GM12878 (cell line): Measurements from ENCODE around the gene STPG4. TPM values are rescaled to one million over a fixed set of nuclear protein-coding genes. Genes with fewer than 3 reads are reported as not detected.

ENCODE experiments used
- ATAC-seq: fragments of 200-7000 bp; cut with Tn5 transposase; 3 replicates; pipeline ENCODE4 v1.9.1; 2020; ENCODE audit warnings: mild to moderate bottlenecking, moderate library complexity
- BruUV-seq: library from RNA; stranded (reverse); fragments of 400-500 nt; replicated peaks from 2 replicates; lab custom pipeline; 2021; lab: Mats Ljungman, UMichigan
- CTCF ChIA-PET: fragments of 300-600 bp; sonication (Branson Sonifier 250); formaldehyde crosslinking; extraction: SDS; loops from one replicate; lab custom pipeline; 2021; ENCODE audit warnings: inconsistent platforms; lab: Yijun Ruan, JAX
- POLR2A ChIA-PET: fragments of 350-600 bp; formaldehyde crosslinking; extraction: SDS; loops from one replicate; lab custom pipeline; 2021; ENCODE audit warnings: inconsistent platforms; lab: Charles Lee
- RAD21 ChIA-PET: fragments of 300-600 bp; sonication (Branson Sonifier 250); formaldehyde crosslinking; loops from one replicate; lab custom pipeline; 2023; ENCODE audit warnings: antibody characterized with exemption; ENCODE audit not compliant: unreplicated experiment; lab: Charles Lee
- SMC1A ChIA-PET: fragments of 300-600 bp; sonication (Branson Sonifier 250); formaldehyde crosslinking; loops from one replicate; lab custom pipeline; 2023; ENCODE audit not compliant: unreplicated experiment, uncharacterized antibody; lab: Charles Lee
- DNase-seq: peaks from one replicate; pipeline ENCODE4 v3.0.0-alpha.2; 2011; ENCODE audit warnings: low read depth, low spot score
- FAIRE-seq: peaks from 3 replicates; lab custom pipeline; 2011; peaks lifted over from hg19 to GRCh38; lab: Jason Lieb, UNC
- H2AFZ ChIP-seq: 2 replicates; pipeline ENCODE4 v1.6.0; 2011; ENCODE audit warnings: low read depth, low read length, control low read depth; ENCODE audit not compliant: control insufficient read depth
- H3K27ac ChIP-seq: 2 replicates; pipeline ENCODE4 v1.5.1; 2011; ENCODE audit warnings: control low read depth; ENCODE audit not compliant: control insufficient read depth, insufficient read depth
- H3K27me3 ChIP-seq, 2 experiments: replicated peaks in 1 of 2; 2 replicates each; pipeline versions ENCODE4 v1.6.0 to v1.6.1; 2011; ENCODE audit warnings: low read length in 1 of 2; ENCODE audit not compliant: control insufficient read depth in 2 of 2, insufficient read depth in 2 of 2
- H3K36me3 ChIP-seq, 2 experiments: 2 replicates each; pipeline ENCODE4 v1.5.1; 2011; ENCODE audit warnings: low read length in 1 of 2; ENCODE audit not compliant: control insufficient read depth in 2 of 2, insufficient read depth in 2 of 2
- H3K4me1 ChIP-seq: 2 replicates; pipeline ENCODE4 v1.6.1; 2011; ENCODE audit warnings: mild to moderate bottlenecking, low read length, moderate library complexity, mixed read lengths; ENCODE audit not compliant: control insufficient read depth, insufficient read depth
- H3K4me2 ChIP-seq: 2 replicates; pipeline ENCODE4 v1.6.0; 2011; ENCODE audit warnings: control low read depth; ENCODE audit not compliant: control insufficient read depth, insufficient read depth
- H3K4me3 ChIP-seq: fragments of 200-600 bp; sonication (generic); 2 replicates; pipeline ENCODE4 v1.5.1; 2016
- H3K79me2 ChIP-seq: 2 replicates; pipeline ENCODE4 v1.6.0; 2011; ENCODE audit warnings: low read length; ENCODE audit not compliant: control insufficient read depth, insufficient read depth
- H3K9ac ChIP-seq: 2 replicates; pipeline ENCODE4 v1.8.0; 2011; ENCODE audit warnings: low read length, control low read depth, mixed read lengths; ENCODE audit not compliant: control insufficient read depth, insufficient read depth
- H3K9me3 ChIP-seq: replicated peaks from 3 replicates; pipeline ENCODE4 v1.5.1; 2011; ENCODE audit warnings: mild to moderate bottlenecking, low read length; ENCODE audit not compliant: control insufficient read depth, insufficient read depth
- H4K20me1 ChIP-seq: 2 replicates; pipeline ENCODE4 v1.6.0; 2011; ENCODE audit not compliant: control insufficient read depth, insufficient read depth
- BRCA1 ChIP-seq: IDR thresholded peaks from 2 replicates; pipeline ENCODE4 v1.6.1; 2011; ENCODE audit warnings: low read depth, low read length, improper control_type of control experiment
- HDAC2 ChIP-seq: fragments of 200-600 bp; sonication (generic); IDR thresholded peaks from 2 replicates; pipeline ENCODE4 v1.6.1; 2017
- HDGF ChIP-seq: fragments of 450-650 bp; IDR thresholded peaks from 2 replicates; pipeline ENCODE4 v1.6.1; 2016; ENCODE audit warnings: antibody characterized with exemption
- MTA3 ChIP-seq: IDR thresholded peaks from 2 replicates; pipeline ENCODE4 v1.6.1; 2012; ENCODE audit warnings: low read length, inconsistent platforms, borderline replicate concordance
- SIN3A ChIP-seq: IDR thresholded peaks from 2 replicates; pipeline ENCODE4 v1.6.1; 2012; ENCODE audit warnings: low read depth, low read length, improper control_type of control experiment
- SIX5 ChIP-seq: IDR thresholded peaks from 2 replicates; pipeline ENCODE4 v1.6.1; 2011; ENCODE audit warnings: mild to moderate bottlenecking, low read depth, low read length, moderate library complexity; ENCODE audit not compliant: severe bottlenecking
- SPI1 ChIP-seq: IDR thresholded peaks from 2 replicates; pipeline ENCODE4 v1.6.1; 2011; ENCODE audit warnings: low read depth, mild to moderate bottlenecking, low read length, moderate library complexity, borderline replicate concordance; ENCODE audit not compliant: insufficient read depth
- SRF ChIP-seq, 2 experiments: IDR thresholded peaks; 2 replicates each; pipeline ENCODE4 v1.6.1; 2011; ENCODE audit warnings: low read depth in 2 of 2, low read length in 2 of 2, mild to moderate bottlenecking in 1 of 2, moderate library complexity in 1 of 2
- WGBS: methylation state at CpG from one replicate; pipeline ENCODE4 v1.1.6; 2016; ENCODE audit warnings: low lambda C conversion rate; ENCODE audit not compliant: insufficient replicate concordance, insufficient coverage; ENCODE audit errors: missing lambda C conversion rate; 5-methylcytosine and 5-hydroxymethylcytosine counted together
- in situ Hi-C: fragments of 300-500 bp; cut with MboI; formaldehyde crosslinking; loops from 9 replicates; pipeline ENCODE4 v1.14.3; 2018; ENCODE audit warnings: mixed read lengths
- intact Hi-C: fragments of 100-400 bp; cut with micrococcal nuclease; formaldehyde crosslinking; loops from one replicate; pipeline ENCODE4 v1.14.2; 2022; ENCODE audit not compliant: unreplicated experiment
- polyA plus RNA-seq, 11 experiments: library from polyadenylated mRNA; depleted of rRNA in 4 of 11; unstranded in 6 of 11; stranded (reverse) in 5 of 11; fragments of >200 nt; fragmentation: Nextera tagmentation in 4 of 11; fragmentation: Illumina TruSeq in 1 of 11; extraction: Ambion mirVana in 4 of 11; extraction: Trizol in 1 of 11; gene quantifications; 1 replicate in 1 of 11; 2 replicates in 10 of 11; pipeline versions ENCODE4 v1.2.1 to v1.2.3, GENCODE V29; 2011 to 2016; ENCODE audit warnings: inconsistent platforms in 2 of 11, missing spikeins in 2 of 11, low read depth in 1 of 11
- total RNA-seq, 4 experiments: library from RNA; depleted of rRNA in 3 of 4; stranded (reverse); fragments of >200 nt in 3 of 4; fragmentation: Illumina TruSeq in 1 of 4; extraction: Trizol in 1 of 4; gene quantifications; 2 replicates each; pipeline versions ENCODE4 v1.2.1 to v1.2.3, GENCODE V29; 2013 to 2021
- TF ChIP-seq, protein P1 (sequence below): IDR thresholded peaks from 2 replicates; pipeline ENCODE4 v1.6.1; 2011; ENCODE audit warnings: low read depth, mild to moderate bottlenecking, low read length, moderate library complexity, borderline replicate concordance; ENCODE audit errors: extremely low read depth
- TF ChIP-seq, protein P2 (sequence below): fragments of 450-650 bp; formaldehyde crosslinking; IDR thresholded peaks from 2 replicates; pipeline ENCODE4 v1.4.0; 2020; ENCODE audit warnings: mild to moderate bottlenecking, moderate library complexity

The STPG4 gene
- total and polyA plus RNA-seq, 10 of the 15 experiments (the other 5 are each of a cell fraction or from before 2014, with no cell fraction given), result 0.10 to 0.29 (median 0.19) TPM; not detected in 3

DNA sequence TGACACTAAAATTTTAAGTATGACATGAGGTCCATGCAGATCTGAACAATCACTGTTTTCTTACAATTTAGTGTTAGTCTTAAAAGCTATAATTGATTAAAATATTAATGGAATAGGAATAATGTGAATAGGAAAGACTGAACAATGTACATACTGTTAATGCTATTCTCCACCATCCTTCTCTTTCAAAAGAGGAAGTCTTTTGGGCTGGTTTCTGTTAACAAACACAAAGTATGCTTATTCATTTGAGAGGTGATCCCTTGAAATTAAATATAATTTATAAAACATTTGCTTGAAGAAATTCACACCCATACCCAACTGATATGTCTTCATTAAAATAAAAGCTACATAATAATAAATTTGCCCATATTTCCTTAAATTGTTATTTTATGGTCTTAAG is 2.3 kb downstream of the STPG4 start:
- Histone ChIP-seq H2AFZ (no peak overlapping the region), H3K79me2 (no peaks in the 10 kb centered on the region), H3K4me1 (0 out of 2 replicates have a peak, but pooled peaks cover 8% of the 10 kb centered on the region), H4K20me1 (no peaks in the 10 kb centered on the region), H3K36me3 (peaks cover 1 to 19% of the 10 kb centered on the region in 2 experiments; a peak in 3 of 4 replicates)
- CTCF ChIA-PET, result interaction anchor here (0.7 to 1.6 kb wide), 3 partner anchors 41 to 170 kb away, joined by 3 to 4 read pairs (median 4); no protein-coding TSS in a partner anchor
- TF ChIP-seq, protein P1, sequence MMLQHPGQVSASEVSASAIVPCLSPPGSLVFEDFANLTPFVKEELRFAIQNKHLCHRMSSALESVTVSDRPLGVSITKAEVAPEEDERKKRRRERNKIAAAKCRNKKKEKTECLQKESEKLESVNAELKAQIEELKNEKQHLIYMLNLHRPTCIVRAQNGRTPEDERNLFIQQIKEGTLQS, result no peak
- TF ChIP-seq SIX5 (no peak), SIN3A (no peak), SPI1 (peak; percentile 70; the same call in 1 of the 2 replicates)
- TF ChIP-seq, all 136 proteins: peak for 1
- no peaks in the 10 kb centered on the region for H3K9me3 ChIP-seq
- intact Hi-C loops (no loop called here), in situ Hi-C loops (no loop called here)
- no peak overlapping the region for H3K27ac ChIP-seq
- BruUV-seq, result no TSS peak
- no peak overlapping the region for H3K4me3 ChIP-seq
- FAIRE-seq, result no peak
- SMC1A ChIA-PET, result interaction anchor here (0.7 to 5.3 kb wide), 6 partner anchors 12 to 169 kb away, joined by 3 to 30 read pairs (median 4); no protein-coding TSS in a partner anchor
- DNase-seq, result no peak
- H3K27me3 ChIP-seq, result no peaks in the 10 kb centered on the region
- ATAC-seq, result no peak
- no peak overlapping the region for H3K9ac ChIP-seq
- POLR2A ChIA-PET, result interaction anchor here (0.7 kb wide), 1 partner anchor 14 kb away, joined by 3 read pairs; no protein-coding TSS in a partner anchor
- H3K4me2 ChIP-seq, result no peak overlapping the region
- RAD21 ChIA-PET, result interaction anchor here (0.7 to 3.7 kb wide), 5 partner anchors 18 to 170 kb away, joined by 3 to 17 read pairs (median 6); no protein-coding TSS in a partner anchor

DNA sequence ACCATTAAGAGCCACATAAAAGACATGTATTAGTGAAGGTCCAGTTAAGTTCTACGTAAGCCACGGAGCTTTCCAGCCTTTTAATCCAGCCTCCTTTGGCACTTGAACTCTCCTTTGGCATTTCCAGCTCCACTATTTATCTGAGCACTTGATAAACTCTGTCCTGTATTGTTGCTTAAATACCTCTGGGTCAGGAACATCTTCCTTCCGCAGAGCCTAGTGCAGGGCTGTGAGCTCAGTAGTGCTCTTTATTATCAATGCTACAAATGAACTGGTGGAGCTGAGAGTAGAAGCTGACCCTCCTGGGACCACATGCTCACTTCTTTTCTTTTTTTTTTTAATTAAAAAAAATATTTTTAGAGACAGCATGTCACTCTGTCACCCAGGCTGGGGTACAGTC is 4.9 kb downstream of the STPG4 start:
- Histone ChIP-seq H3K4me2 (no peak overlapping the region), H3K79me2 (no peaks in the 10 kb centered on the region), H3K4me3 (no peak overlapping the region), H3K4me1 (0 out of 2 replicates have a peak, but pooled peaks cover 2% of the 10 kb centered on the region), H4K20me1 (no peaks in the 10 kb centered on the region), H3K36me3 (peaks cover 1 to 22% of the 10 kb centered on the region in 2 experiments; a peak in 3 of 4 replicates), H2AFZ (no peak overlapping the region), H3K9me3 (no peaks in the 10 kb centered on the region), H3K9ac (no peak overlapping the region), H3K27ac (no peak overlapping the region), H3K27me3 (no peaks in the 10 kb centered on the region)
- ChIA-PET RAD21 (interaction anchor here (0.5 to 3.0 kb wide), 2 partner anchors 79 to 170 kb away, joined by 3 to 8 read pairs; no protein-coding TSS in a partner anchor), CTCF (interaction anchor here (0.5 to 1.3 kb wide), 4 partner anchors 12 to 173 kb away, joined by 3 to 5 read pairs (median 3); no protein-coding TSS in a partner anchor), SMC1A (interaction anchor here (0.8 to 5.3 kb wide), 3 partner anchors 8 to 185 kb away, joined by 3 to 30 read pairs (median 5); no protein-coding TSS in a partner anchor), POLR2A (interaction anchor here (0.6 to 1.1 kb wide), 2 partner anchors 127 to 804 kb away, joined by 3 read pairs; no protein-coding TSS in a partner anchor)
- BruUV-seq, result no TSS peak
- DNase-seq (no peak), FAIRE-seq (no peak), ATAC-seq (no peak)
- in situ Hi-C loops, result no loop called here
- intact Hi-C loops, result no loop called here
- WGBS, result 94% methylated on average over 3 of the region's 3 CpGs
- no peak for TF ChIP-seq HDGF
- TF ChIP-seq, protein P2, sequence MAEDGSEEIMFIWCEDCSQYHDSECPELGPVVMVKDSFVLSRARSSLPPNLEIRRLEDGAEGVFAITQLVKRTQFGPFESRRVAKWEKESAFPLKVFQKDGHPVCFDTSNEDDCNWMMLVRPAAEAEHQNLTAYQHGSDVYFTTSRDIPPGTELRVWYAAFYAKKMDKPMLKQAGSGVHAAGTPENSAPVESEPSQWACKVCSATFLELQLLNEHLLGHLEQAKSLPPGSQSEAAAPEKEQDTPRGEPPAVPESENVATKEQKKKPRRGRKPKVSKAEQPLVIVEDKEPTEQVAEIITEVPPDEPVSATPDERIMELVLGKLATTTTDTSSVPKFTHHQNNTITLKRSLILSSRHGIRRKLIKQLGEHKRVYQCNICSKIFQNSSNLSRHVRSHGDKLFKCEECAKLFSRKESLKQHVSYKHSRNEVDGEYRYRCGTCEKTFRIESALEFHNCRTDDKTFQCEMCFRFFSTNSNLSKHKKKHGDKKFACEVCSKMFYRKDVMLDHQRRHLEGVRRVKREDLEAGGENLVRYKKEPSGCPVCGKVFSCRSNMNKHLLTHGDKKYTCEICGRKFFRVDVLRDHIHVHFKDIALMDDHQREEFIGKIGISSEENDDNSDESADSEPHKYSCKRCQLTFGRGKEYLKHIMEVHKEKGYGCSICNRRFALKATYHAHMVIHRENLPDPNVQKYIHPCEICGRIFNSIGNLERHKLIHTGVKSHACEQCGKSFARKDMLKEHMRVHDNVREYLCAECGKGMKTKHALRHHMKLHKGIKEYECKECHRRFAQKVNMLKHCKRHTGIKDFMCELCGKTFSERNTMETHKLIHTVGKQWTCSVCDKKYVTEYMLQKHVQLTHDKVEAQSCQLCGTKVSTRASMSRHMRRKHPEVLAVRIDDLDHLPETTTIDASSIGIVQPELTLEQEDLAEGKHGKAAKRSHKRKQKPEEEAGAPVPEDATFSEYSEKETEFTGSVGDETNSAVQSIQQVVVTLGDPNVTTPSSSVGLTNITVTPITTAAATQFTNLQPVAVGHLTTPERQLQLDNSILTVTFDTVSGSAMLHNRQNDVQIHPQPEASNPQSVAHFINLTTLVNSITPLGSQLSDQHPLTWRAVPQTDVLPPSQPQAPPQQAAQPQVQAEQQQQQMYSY (CRISPR knock-in tag), result no peak
- TF ChIP-seq SRF (IDR thresholded peaks at IDR 0.05; ENCODE audit: low read depth in 2 of 2, low read length in 2 of 2), result no peak
- TF ChIP-seq HDAC2, result no peak
- no peak for TF ChIP-seq BRCA1
- no peak for TF ChIP-seq MTA3
